Astrocyte of the cerebellum (primary cell): Measurements from ENCODE around the gene ZNF236.

ENCODE experiments used
- DNase-seq: peaks from one replicate; pipeline ENCODE4 v3.0.0-alpha.2; 2011; ENCODE audit warnings: low read depth
- H3K4me3 ChIP-seq: 2 replicates; pipeline ENCODE4 v1.5.1; 2011; ENCODE audit warnings: mild to moderate bottlenecking, low read depth, low read length, moderate library complexity
- in situ Hi-C: cut with HindIII; loops from 2 replicates; pipeline ENCODE4 v1.10.0; 2017; ENCODE audit warnings: low sequenced_read_pairs
- TF ChIP-seq, protein P1 (sequence below): IDR thresholded peaks from 2 replicates; pipeline ENCODE4 v1.5.1; 2012; ENCODE audit warnings: low read length, low read depth, moderate library complexity, mild to moderate bottlenecking; ENCODE audit errors: missing control alignments

The ZNF236 gene

DNA sequence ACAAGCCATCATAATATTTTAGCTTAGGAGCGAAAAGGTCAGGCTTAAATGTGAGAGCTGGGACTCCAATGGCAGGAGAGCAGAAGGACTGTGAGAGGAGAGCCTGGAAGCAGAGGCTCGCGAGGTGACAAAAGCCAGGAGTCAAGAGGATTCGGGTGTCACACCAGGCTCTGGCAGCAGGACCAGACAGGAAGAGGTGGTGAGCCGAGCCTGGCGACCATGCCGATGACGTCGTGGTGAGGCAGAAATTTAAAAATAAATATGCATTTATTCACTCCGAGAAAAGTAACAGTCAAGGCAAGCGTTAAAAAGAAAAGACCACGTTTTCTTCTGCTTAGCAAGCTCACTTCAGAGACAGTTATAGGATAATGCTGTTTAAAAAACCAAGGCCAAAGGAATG lies 31.3 kb upstream of the ZNF236 start:
- no peak for DNase-seq
- in situ Hi-C loops = no loop called here
- TF ChIP-seq, protein P1, sequence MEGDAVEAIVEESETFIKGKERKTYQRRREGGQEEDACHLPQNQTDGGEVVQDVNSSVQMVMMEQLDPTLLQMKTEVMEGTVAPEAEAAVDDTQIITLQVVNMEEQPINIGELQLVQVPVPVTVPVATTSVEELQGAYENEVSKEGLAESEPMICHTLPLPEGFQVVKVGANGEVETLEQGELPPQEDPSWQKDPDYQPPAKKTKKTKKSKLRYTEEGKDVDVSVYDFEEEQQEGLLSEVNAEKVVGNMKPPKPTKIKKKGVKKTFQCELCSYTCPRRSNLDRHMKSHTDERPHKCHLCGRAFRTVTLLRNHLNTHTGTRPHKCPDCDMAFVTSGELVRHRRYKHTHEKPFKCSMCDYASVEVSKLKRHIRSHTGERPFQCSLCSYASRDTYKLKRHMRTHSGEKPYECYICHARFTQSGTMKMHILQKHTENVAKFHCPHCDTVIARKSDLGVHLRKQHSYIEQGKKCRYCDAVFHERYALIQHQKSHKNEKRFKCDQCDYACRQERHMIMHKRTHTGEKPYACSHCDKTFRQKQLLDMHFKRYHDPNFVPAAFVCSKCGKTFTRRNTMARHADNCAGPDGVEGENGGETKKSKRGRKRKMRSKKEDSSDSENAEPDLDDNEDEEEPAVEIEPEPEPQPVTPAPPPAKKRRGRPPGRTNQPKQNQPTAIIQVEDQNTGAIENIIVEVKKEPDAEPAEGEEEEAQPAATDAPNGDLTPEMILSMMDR = no peak
- H3K4me3 ChIP-seq = no peak overlapping the region

DNA sequence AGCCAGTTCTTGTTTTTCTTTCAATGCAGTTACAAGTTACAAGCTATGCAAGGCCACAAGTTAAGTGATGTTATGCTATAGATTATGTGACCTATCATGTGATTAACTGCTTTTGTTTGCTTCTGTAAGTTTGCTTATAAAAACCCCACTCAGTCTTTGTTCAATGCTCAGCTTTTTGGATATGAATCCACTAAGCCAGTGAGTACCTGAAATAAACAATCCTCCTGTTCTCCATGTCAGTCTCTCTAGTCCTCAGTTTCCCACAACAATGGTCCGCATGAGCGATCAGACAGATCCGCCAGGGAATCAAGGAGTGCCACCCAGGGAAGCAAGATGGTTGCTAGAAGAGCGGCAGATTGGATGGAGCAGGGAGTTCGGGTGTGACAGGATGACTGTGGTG lies 30.7 kb upstream of the ZNF236 start:
- no peak for DNase-seq
- no peak overlapping the region for H3K4me3 ChIP-seq
- in situ Hi-C loops = no loop called here
- TF ChIP-seq, protein P1 = no peak

DNA sequence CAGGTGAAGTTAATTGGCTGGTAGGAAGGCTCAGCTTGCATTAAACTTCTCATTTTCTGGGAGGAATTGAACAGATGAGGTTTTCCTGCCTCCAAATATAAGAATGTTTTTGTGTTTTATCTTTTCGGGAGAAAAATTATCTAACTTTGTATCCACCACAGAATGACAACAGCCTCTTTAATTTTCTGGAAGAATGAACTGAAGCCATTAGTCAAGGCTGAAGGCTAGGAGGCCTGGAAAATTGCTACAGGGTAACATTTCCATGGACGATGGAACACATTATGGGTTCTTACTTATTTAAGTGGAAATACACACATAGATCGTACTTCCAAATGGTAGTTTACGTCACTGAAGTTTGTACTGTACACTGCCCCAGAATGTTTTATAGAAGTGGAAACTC lies 28.0 kb upstream of the ZNF236 start:
- in situ Hi-C loops = no loop called here
- no peak for DNase-seq
- TF ChIP-seq, protein P1 = no peak
- H3K4me3 ChIP-seq = no peak overlapping the region

DNA sequence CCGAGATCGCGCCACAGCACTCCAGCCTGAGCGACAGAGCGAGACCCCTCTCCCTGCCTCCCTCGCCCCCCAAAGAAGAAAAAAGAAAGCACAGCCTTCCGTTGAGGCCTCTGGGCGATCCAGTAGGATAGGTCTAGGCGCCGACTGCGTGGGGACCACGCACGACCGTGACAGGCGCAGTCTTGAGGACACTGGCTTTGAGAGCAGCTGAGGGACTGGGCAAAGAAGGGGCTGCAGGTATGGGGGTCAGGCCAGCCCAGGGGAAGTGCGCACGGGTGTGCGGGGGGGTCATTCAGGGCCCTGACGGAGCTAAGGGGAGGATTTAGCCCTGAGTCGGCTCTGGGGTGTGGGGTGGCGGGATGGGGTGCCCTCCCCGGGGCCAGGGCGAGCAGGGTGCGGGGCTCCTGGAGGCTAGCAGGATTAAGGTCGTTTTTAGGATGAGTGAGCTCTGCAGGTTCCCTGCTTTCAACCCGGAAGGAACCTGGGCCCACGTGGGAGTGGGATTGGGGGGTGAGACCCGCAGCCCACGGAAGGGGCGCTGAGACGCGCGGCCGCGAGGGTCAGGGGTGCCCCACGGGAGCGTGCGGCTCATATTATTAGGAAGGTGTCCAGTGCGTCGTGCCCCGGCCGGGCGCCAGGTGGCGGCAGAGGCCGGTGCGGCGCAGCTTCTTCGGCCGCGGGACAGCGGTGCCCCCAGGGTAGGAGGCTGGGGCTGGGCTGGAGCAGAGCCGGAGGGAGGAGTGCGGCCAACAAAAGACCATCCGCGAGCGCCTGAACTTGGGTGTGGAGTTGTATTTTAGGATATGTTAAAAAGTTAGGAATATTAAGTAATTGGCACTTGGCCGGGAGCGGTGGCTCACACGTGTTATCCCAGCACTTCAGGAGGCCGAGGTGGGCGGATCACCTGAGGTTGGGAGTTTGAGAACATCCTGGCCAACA lies 20.5 kb upstream of the ZNF236 start:
- TF ChIP-seq, protein P1 = peak; percentile 96
- in situ Hi-C loops = no loop called here
- no peak for DNase-seq
- H3K4me3 ChIP-seq = peak overlapping the region; percentile 39

DNA sequence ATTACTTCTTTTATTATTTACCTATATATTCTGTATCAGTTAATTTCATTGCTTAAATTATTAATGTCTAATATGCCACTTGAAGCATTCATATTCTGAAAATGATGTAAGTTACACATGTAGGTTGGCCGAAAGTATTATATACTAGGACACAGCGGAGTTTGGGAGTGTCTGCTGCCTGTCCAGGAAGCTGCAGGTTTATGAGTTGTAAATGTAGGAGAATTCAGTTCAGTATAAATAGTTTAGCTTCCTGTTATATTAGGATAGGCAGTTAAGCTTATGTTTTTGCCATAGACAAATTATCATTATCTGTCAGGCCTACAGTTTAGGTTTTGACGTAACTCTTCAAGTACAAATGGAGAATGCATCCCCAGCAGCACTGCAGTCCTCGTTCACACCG lies 18.9 kb upstream of the ZNF236 start:
- in situ Hi-C loops = no loop called here
- H3K4me3 ChIP-seq = no peak overlapping the region
- TF ChIP-seq, protein P1 = no peak
- no peak for DNase-seq

DNA sequence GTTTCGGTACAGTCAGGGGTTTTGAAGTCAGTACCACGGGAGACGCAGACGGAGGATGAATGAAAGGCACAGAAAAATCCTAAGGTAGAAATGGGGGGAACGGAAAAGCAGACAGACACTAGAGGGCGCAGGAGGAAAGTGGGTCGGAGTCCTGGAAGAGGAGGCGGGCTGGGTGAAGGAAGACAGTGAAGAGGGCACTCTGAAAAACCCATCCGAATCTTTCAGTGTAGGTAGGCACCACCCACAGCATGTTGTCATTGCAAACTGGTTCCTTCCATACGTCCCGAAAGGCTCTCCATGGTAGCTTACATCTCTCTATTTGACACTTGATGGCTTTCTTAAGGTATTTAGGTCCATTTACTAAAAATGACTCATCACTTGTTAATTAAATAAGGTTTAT lies 18.5 kb upstream of the ZNF236 start:
- in situ Hi-C loops = no loop called here
- peak; percentile 20 for DNase-seq
- TF ChIP-seq, protein P1 = peak; percentile 90
- no peak overlapping the region for H3K4me3 ChIP-seq
